ENCODE measurements around the gene EIF4B. TPM values are rescaled to one million over a fixed set of nuclear protein-coding genes. Genes with fewer than 3 reads are reported as not detected.

EIF4B gene
- total RNA-seq, 1 experiment from 2014 or later = 650 TPM

GRCh38 chr12:53057816-53058500 lies 51.7 kb downstream of the EIF4B start:
- no peak for DNase-seq (ENCODE audit: low read depth)

DNA sequence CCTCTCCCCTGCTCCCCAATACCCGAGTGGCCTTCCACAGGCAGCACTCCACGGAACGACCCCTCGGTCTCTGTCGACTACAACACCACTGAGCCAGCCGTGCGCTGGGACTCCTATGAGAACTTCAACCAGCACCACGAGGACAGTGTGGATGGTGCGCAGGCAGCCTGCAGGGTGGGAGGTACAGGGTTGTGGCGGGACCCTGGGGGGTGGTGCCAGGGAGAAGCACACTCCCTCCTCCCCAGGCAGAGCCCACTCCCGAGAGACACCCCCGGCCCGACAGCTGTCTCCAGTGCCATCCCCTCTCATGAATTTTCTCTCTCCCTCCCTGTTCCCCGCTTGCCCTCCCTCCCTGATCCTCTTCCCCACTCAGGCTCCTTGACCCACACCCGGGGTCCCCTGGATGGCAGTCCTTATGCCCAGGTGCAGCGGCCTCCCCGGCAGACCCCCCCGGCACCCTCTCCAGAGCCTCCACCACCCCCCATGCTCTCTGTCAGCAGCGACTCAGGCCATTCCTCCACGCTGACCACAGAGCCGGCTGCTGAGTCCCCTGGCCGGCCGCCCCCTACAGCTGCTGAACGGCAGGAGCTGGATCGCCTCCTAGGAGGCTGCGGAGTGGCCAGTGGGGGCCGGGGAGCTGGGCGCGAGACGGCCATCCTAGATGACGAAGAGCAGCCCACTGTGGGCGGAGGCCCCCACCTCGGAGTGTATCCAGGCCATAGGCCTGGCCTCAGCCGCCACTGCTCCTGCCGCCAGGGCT lies 52.6 kb downstream of the EIF4B start:
- DNase-seq (ENCODE audit: low read depth) = no peak

- no peak for DNase-seq (ENCODE audit: low read depth)
These were observed 53.3 kb downstream of the EIF4B start for GRCh38 chr12:53059434-53060063.

- no peak for DNase-seq (ENCODE audit: low read depth)
These were observed 53.9 kb downstream of the EIF4B start for GRCh38 chr12:53060064-53060720.

- DNase-seq (ENCODE audit: low read depth) = no peak
These were observed 54.5 kb downstream of the EIF4B start for GRCh38 chr12:53060721-53061276.

DNA sequence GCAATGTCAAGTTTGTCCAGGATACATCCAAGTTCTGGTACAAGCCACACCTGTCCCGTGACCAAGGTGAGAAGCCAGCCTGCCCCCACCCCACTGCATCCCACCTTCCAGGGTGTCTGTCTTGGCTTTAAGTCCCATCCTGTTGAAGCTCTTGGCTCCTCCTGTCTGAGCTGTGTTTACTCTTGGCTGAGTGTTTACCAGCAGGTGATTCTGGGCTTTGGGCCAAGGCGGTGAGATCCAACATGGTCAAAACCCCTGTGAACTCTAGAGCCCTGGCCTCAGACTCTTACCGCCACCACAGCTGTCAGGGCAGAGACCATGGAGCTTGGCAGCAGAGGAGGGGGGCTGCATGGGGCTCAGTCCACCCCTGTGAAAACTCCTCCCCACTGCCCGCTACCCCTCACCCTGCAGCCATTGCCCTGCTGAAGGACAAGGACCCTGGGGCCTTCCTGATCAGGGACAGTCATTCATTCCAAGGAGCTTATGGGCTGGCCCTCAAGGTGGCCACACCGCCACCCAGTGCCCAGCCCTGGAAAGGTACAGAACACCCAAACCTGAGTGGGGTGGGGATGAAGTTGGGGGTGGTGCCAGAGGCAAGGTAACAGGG lies 55.3 kb downstream of the EIF4B start:
- no peak for DNase-seq (ENCODE audit: low read depth)

DNA sequence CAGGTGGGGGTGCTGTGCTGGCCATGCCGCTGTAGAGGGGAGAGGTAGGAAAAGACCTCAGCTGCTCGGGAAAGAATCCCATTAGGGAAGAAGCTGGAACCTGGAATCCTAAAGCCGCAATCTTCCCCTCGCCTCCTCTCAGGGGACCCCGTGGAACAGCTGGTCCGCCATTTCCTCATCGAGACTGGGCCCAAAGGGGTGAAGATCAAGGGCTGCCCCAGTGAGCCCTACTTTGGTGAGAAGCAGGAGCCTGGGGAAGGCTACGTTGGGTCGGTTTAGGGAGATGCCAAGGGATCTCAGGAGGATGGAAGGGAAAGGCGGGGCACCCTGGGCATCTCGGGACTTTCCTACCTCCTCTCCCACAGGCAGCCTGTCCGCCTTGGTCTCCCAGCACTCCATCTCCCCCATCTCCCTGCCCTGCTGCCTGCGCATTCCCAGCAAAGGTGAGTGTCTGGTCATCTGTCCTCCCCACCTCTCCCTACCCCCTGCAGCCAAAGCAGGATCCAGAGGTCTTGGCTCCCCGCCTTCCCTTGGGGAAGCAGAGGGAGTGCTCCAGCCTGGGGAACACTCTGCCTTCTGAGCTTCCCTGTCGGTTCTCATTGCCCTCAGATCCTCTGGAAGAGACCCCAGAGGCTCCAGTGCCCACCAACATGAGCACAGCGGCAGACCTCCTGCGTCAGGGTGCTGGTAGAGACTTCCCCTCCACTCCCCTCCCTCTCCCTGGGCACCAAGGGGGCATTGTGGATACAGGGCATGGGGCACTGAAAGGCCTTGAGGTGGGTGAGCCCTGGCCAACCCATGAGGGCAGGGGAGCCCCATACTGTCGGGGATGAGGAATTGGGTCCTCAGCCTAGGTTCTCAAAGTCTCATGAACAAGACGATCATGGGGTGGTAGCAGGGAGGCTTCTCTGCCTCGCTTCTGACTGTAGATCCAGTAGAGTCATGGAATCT lies 56.0 kb downstream of the EIF4B start:
- DNase-seq (ENCODE audit: low read depth) = no peak

DNA sequence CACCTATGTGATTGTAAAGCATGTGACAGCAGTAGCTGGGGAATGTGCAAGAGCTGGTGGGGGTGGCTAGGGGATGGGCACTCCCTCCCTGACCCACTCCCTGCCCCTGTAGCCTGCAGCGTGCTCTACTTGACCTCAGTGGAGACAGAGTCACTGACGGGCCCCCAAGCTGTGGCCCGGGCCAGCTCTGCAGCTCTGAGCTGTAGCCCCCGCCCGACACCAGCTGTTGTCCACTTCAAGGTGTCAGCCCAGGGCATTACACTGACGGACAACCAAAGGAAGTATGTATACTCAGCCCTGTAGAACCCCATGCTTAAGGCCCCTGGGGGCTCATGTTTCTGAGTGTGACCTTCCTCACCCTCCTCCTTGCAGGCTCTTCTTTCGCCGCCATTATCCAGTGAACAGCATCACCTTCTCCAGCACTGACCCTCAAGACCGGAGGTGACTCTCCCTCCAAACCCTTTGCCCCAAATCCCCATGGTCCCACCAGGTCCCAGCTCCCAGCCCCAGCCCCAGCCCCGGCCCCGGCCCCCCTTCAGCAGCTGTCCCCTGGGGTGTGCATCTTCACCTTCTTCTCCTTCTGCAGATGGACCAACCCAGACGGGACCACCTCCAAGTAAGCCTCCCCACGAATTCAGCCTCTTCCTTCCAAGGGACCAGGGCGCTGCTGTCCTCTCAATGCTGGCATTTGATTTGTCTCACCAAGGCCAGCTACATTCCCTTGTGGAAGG lies 56.9 kb downstream of the EIF4B start:
- no peak for DNase-seq (ENCODE audit: low read depth)

DNA sequence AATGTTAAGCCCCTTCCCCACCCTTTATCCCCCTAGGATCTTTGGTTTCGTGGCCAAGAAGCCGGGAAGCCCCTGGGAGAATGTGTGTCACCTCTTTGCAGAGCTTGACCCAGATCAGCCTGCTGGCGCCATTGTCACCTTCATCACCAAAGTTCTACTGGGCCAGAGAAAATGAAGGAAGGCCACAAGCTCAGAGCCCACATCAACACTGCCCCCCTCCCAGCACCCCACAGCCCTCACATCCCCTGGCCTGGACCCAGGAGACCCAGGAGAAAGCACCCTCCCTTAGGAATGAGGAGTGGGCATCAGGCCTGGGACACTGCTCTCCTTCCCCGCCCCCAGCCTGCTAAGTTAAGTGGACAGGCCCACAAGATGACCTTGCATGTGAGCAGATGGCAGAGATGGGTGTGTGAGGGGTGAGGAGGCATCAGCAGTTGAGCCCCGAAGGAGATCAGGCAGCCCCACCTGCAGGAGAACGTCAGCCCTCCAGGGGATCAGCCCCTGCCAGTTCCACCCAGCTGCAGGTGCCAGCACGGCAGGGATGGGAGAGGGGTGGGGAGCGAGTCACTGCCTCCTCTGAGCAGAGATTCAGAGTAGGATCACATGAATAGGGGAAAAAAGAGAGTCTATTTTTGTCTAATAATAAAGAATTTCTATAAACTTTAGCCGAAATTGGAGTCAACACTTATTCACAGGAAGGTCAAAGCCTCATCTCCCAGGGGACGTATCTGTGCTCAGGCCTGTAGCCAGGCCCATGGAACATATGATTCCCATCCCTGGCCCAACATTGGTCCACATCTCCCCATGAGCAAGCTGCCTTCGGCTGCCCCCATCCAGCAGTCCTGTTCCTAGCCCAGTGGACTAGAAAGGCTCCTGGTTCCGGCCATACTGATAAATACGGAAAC lies 57.7 kb downstream of the EIF4B start:
- DNase-seq (ENCODE audit: low read depth) = no peak

- no peak for DNase-seq (ENCODE audit: low read depth)
These were observed 58.6 kb downstream of the EIF4B start for GRCh38 chr12:53064613-53065436.

- DNase-seq (ENCODE audit: low read depth) = no peak
These were observed 59.2 kb downstream of the EIF4B start for GRCh38 chr12:53065470-53065869.

DNA sequence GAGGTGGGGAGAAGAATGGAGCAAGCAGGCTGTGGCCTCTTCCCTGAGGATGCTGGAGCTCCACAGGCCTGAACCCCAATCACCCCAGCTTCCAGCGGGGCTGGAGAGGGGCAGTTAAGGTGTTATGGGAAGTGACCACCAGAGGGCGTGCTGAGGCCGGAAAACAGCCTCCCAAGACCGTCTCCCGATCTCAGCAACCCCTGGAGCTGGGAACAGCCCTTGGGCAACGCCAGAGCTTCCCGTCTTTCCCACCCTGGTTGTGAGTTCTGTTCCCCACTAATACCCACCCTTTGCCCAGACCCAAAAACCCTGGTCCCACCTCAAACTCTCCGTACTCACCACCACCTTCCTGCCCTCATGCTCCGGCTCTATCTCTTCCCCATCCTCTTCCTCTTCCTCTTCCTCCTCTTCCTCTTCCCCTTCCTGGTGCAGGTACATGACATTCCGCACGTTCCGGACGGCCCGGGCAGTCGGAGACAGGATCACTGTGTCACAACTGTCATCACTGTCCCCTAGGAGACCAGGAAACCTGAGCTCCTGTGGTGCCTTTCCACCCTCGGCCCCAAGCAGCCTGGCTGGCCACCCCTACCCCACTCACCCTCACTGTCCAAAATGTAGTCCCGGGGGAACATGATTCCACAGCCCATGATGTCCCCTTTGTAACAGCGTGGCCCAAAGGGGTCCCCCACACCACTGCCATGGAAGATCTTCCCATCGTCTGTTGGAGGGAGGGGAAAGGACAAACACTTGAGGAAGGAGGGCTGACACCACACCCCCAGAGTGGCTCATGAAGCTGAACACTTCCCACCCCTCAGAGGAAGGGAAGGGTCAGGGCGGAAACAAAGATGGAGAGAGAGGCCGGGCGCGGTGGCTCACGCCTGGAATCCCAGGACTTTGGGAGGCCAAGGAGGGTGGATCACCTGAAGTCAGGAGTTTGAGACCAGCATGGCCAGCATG lies 60.0 kb downstream of the EIF4B start:
- DNase-seq (ENCODE audit: low read depth) = peak; percentile 88

GRCh38 chr12:53067074-53067992 lies 61.1 kb downstream of the EIF4B start:
- no peak for DNase-seq (ENCODE audit: low read depth)

DNA sequence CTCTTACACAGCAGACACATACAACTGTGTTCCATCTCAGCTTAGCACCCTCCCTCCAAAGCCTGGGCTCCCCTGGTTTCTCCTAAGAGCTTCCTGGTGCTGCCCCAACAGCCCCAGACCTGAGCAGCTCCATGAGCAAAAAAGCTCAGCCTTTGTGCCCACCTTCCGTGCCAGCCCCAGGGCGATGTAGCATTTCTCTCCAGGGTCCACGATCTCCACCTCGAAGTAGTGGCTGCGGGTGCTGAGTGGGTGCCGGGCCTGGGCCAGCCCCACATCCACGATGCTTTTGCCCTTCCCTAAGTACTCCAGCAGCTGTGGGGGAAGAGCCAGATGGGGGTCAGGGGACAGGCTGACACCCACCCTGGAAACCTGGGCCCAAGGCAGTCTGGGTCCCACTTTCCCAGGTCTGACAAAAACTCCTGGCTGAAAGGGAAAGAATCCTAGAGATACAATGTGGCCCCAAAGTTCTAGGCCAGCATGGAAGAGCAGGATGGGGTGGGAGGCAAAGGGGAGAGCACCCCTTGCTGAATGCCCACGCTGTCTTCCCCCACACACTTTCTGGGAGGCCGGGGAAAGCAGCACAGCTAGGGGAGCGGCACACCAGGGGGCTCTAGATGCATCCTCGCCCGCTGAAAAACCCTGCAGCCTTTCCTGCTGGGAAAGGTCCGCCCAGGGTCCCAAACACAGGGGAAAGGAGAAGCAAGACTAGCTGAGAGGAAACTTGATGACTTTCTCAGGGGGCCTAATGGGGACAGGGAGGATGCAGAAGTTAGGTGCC lies 61.9 kb downstream of the EIF4B start:
- no peak for DNase-seq (ENCODE audit: low read depth)

All from Daoy (cell line).